Esophagus squamous epithelium (tissue), 5 donors: Measurements from ENCODE around the gene NRXN3. TPM values are rescaled to one million over a fixed set of nuclear protein-coding genes. Genes with fewer than 3 reads are reported as not detected.

Experiments used
- DNase-seq: peaks from one replicate; lab custom pipeline; 2025; lab: John Stamatoyannopoulos, UW
- H3K27ac ChIP-seq, 4 donors: fragments of 200-600 bp; sonication (generic); one replicate each; pipeline ENCODE4 v1.5.1; 2016 to 2019; ENCODE audit warnings: mild to moderate bottlenecking in 1 of 4
- H3K27me3 ChIP-seq, 4 donors: fragments of 200-600 bp; sonication (generic); 1 replicate in 3 of 4; 2 replicates in 1 of 4; pipeline versions ENCODE4 v1.5.1 to v1.6.0; 2017 to 2021; ENCODE audit warnings: antibody characterized with exemption in 1 of 4
- H3K36me3 ChIP-seq, 3 donors: fragments of 200-600 bp; sonication (generic); one replicate each; pipeline ENCODE4 v1.5.1; 2016 to 2019
- H3K4me1 ChIP-seq, 3 donors: fragments of 200-600 bp; sonication (generic); one replicate each; pipeline ENCODE4 v1.5.1; 2017 to 2019
- H3K4me3 ChIP-seq, 4 donors: fragments of 200-600 bp; sonication (generic); 1 replicate in 3 of 4; 2 replicates in 1 of 4; pipeline ENCODE4 v1.5.1; 2016 to 2019; ENCODE audit warnings: mild to moderate bottlenecking in 2 of 4, moderate library complexity in 1 of 4
- H3K9me3 ChIP-seq, 3 donors: fragments of 200-600 bp; sonication (generic); one replicate each; pipeline ENCODE4 v1.5.1; 2016 to 2019
- POLR2A ChIP-seq, 4 donors: fragments of 450-650 bp; IDR thresholded peaks; one replicate each; pipeline ENCODE4 v1.6.1; 2017; ENCODE audit warnings: antibody characterized with exemption in 4 of 4, mild to moderate bottlenecking in 4 of 4, moderate library complexity in 3 of 4
- WGBS, 2 donors: methylation state at CpG; one replicate each; pipeline ENCODE4 v1.1.5; 2018; 5-methylcytosine and 5-hydroxymethylcytosine counted together
- intact Hi-C: fragments of 100-400 bp; cut with DNase I; formaldehyde crosslinking; loops from one replicate; pipeline ENCODE4 v1.15.0; 2022
- total RNA-seq, 4 donors: library from RNA; depleted of rRNA; stranded (reverse); fragments of >200 nt; gene quantifications; one replicate each; pipeline ENCODE4 v1.1.0, GENCODE V29; 2016
- TF ChIP-seq, protein P1 (sequence below), 6 experiments: fragments of 450-650 bp in 4 of 6; fragments of 200-600 bp in 2 of 6; sonication (generic) in 2 of 6; IDR thresholded peaks; one replicate each; pipeline ENCODE4 v1.5.1; 2016 to 2019; ENCODE audit warnings: antibody characterized with exemption in 6 of 6, mild to moderate bottlenecking in 4 of 6, moderate library complexity in 4 of 6
- donor health status: DM: yes; HTN: yes; CAD: no.

NRXN3 gene
- total RNA-seq, 4 donors from 2014 or later = 0.30 to 15.8 (median 1.5) TPM

DNA sequence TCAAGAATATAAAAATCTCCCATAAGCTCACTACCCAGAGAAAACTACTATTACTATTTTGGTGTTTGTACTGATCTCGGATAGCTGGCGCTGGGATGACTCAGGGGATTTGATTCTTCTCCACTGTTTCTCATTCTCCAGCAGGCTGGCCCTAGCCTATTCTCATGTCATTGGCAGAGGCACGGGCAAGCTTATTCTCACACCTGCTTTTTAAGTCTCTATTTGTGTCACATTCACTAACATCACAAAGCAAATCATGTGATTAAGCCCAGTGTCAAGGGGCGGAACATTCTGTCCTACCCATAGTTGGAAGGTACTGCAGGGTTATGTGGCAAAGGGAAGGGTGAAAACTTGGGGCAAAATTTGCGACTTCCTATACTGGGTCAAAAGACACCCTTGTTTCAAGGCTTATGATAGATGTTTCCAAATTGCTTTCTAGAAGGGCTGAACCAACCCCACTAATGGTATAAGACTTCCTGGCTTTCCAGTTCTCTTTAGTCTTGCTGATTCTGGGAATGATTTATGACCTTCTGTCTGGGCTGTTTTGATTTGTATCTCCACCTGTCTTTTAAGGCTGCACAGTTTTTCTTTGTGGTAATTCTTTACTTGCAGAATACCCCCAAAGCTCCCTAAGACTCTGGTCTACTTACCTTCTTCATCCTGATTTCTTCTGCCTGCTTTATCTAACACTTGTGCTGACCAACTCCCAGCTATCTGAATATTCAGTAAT lies 406.4 kb downstream of the NRXN3 start:
- no peak overlapping the region for H3K27ac ChIP-seq
- TF ChIP-seq, protein P1, sequence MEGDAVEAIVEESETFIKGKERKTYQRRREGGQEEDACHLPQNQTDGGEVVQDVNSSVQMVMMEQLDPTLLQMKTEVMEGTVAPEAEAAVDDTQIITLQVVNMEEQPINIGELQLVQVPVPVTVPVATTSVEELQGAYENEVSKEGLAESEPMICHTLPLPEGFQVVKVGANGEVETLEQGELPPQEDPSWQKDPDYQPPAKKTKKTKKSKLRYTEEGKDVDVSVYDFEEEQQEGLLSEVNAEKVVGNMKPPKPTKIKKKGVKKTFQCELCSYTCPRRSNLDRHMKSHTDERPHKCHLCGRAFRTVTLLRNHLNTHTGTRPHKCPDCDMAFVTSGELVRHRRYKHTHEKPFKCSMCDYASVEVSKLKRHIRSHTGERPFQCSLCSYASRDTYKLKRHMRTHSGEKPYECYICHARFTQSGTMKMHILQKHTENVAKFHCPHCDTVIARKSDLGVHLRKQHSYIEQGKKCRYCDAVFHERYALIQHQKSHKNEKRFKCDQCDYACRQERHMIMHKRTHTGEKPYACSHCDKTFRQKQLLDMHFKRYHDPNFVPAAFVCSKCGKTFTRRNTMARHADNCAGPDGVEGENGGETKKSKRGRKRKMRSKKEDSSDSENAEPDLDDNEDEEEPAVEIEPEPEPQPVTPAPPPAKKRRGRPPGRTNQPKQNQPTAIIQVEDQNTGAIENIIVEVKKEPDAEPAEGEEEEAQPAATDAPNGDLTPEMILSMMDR (IDR thresholded peaks at IDR 0.05) = no peak
- no peak for TF ChIP-seq POLR2A (IDR thresholded peaks at IDR 0.05)
- intact Hi-C loops = no loop called here
- 73 to 75% methylated on average over 5 of the region's 5 CpGs for WGBS, 2 donors
- no peaks in the 10 kb centered on the region for H3K4me1 ChIP-seq
- H3K36me3 ChIP-seq = no peaks in the 10 kb centered on the region
- H3K4me3 ChIP-seq = no peak overlapping the region
- no peaks in the 10 kb centered on the region for H3K27me3 ChIP-seq
- DNase-seq = no peak
- H3K9me3 ChIP-seq = peaks cover 0 to 14% (median 9%) of the 10 kb centered on the region in 3 donors

DNA sequence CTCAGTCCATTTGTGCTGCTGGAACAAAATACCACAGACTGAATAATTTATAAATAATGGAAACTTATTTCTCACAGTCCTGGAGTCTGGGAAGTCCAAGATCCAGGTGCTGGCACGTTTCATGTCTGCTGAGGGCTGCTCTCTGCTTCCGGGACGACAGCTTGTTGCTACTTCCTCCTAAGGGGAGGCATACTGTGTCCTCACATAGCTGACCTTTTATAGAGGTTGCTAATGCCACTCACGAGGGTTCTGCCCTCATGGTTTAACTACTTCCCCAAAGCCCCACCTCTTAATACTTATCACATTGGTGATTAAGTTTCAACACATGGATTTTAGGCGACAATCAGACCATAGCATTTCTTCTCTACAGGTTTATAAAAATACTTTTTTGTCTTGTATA lies 411.1 kb downstream of the NRXN3 start:
- H3K4me1 ChIP-seq = no peaks in the 10 kb centered on the region
- H3K27ac ChIP-seq = no peak overlapping the region
- no peak for TF ChIP-seq POLR2A (IDR thresholded peaks at IDR 0.05)
- TF ChIP-seq, protein P1 (IDR thresholded peaks at IDR 0.05) = no peak
- intact Hi-C loops = no loop called here
- no peak overlapping the region for H3K4me3 ChIP-seq
- DNase-seq = no peak
- H3K36me3 ChIP-seq = no peaks in the 10 kb centered on the region
- WGBS, 2 donors = 33 to 35% methylated on average over 5 of the region's 5 CpGs
- H3K27me3 ChIP-seq = no peaks in the 10 kb centered on the region
- H3K9me3 ChIP-seq = no peaks in the 10 kb centered on the region

DNA sequence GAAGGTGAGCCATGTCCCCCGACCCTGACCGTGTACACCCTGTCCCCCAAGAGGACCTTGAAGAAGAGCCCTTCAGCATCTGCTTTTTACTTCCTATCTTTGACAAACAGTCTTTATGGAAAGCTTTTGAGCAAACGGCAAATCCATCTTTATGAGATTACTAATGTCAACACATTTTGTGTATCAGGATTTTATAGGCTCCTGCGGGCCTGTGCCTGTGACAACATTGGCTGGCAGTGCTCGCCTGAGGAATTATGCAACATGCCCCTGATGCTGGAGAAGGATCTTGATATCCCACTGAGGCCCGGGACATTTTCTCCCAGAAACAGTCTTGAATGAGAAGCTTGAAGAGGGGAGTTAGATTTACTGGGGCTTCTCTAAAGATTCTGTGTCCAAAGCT lies 416.5 kb downstream of the NRXN3 start:
- Histone ChIP-seq H3K4me3 (no peak overlapping the region), H3K4me1 (no peaks in the 10 kb centered on the region), H3K27ac (no peak overlapping the region), H3K9me3 (no peaks in the 10 kb centered on the region), H3K27me3 (no peaks in the 10 kb centered on the region), H3K36me3 (no peaks in the 10 kb centered on the region)
- WGBS, 2 donors = 26 to 48% methylated on average over 6 of the region's 6 CpGs
- intact Hi-C loops = no loop called here
- no peak for DNase-seq
- TF ChIP-seq, protein P1 (IDR thresholded peaks at IDR 0.05) = no peak
- no peak for TF ChIP-seq POLR2A (IDR thresholded peaks at IDR 0.05)

DNA sequence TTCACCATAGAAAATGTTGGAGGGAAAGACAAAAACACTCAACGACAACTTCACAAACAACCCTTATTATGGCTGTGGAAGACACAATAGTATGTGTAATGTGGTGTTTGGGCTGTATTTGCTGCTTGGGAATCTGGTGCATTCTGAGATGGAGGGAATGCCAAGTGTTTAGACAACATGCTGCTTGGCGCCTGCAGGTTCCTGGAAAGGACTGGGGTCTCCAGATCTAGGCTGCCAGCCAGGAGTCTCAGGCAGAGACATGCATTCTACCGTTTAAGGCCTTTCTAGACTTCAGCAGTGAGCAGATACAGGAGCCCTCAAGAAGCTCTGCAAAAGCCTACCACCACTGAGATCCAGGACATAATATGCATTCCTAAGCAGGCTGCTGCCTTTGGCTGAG lies 418.7 kb downstream of the NRXN3 start:
- 60 to 74% methylated on average over 3 of the region's 3 CpGs for WGBS, 2 donors
- Histone ChIP-seq H3K4me3 (no peak overlapping the region), H3K4me1 (no peaks in the 10 kb centered on the region), H3K27me3 (no peaks in the 10 kb centered on the region), H3K36me3 (no peaks in the 10 kb centered on the region), H3K9me3 (no peaks in the 10 kb centered on the region), H3K27ac (no peak overlapping the region)
- intact Hi-C loops = no loop called here
- no peak for TF ChIP-seq POLR2A (IDR thresholded peaks at IDR 0.05)
- TF ChIP-seq, protein P1 (IDR thresholded peaks at IDR 0.05) = no peak
- DNase-seq = no peak

DNA sequence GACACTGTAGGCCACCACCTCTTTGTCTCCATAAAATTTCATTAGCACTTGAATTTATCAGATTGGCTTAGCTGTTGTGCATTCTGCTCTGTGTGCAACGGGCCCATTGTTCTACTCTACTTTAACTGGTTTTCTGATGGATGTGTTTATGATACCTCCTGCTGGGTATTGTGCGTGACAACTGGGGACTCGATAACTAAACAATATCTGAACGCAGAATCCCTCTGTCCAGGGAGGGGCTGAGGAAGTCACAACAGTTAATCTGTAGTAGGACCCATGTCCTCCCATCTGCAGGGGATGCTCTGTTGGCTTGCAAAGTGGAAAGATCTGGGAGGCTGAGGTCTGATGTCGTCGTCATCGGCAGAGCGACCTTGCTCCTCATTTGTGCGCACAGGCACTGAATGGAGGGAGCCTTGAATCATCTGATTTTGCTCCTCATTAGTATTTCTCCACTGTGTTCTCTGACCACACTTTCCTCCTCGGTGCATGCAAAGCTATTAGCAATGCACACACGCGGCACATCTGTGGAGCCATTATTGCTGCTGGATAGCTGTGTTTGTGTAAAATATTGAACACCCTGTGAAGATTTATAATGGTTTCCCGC lies 422.5 kb downstream of the NRXN3 start:
- Histone ChIP-seq H3K4me1 (no peaks in the 10 kb centered on the region), H3K27me3 (no peaks in the 10 kb centered on the region), H3K27ac (no peak overlapping the region), H3K36me3 (no peaks in the 10 kb centered on the region), H3K9me3 (no peaks in the 10 kb centered on the region), H3K4me3 (no peak overlapping the region)
- DNase-seq = no peak
- intact Hi-C loops = no loop called here
- WGBS, 2 donors = 84 to 93% methylated on average over 13 of the region's 13 CpGs
- TF ChIP-seq, protein P1 (IDR thresholded peaks at IDR 0.05) = no peak
- TF ChIP-seq POLR2A (IDR thresholded peaks at IDR 0.05) = no peak
